HepG2 (cell line): ENCODE results near the gene DLX1. TPM values are rescaled to one million over a fixed set of nuclear protein-coding genes. Genes with fewer than 3 reads are reported as not detected.

Experiments
- HMGXB3 ChIP-seq: sonication (generic); formaldehyde crosslinking; IDR thresholded peaks from 2 replicates; pipeline ENCODE4 v1.4.0; 2020; ENCODE audit warnings: missing genetic modification reagents, borderline replicate concordance
- HNF1B ChIP-seq: sonication (generic); formaldehyde crosslinking; IDR thresholded peaks from 2 replicates; pipeline ENCODE4 v1.5.1; 2020; ENCODE audit warnings: mild to moderate bottlenecking, moderate library complexity, missing genetic modification reagents
- PRDM10 ChIP-seq: sonication (generic); formaldehyde crosslinking; IDR thresholded peaks from 2 replicates; pipeline ENCODE4 v1.4.0; 2020; ENCODE audit warnings: low read depth, missing genetic modification reagents
- SNAPC4 ChIP-seq: sonication (generic); formaldehyde crosslinking; IDR thresholded peaks from 2 replicates; pipeline ENCODE4 v1.4.0; 2020; ENCODE audit warnings: mild to moderate bottlenecking, missing genetic modification reagents
- YEATS2 ChIP-seq: sonication (generic); formaldehyde crosslinking; IDR thresholded peaks from 2 replicates; pipeline ENCODE4 v1.4.0; 2020; ENCODE audit warnings: missing genetic modification reagents, borderline replicate concordance
- ZKSCAN1 ChIP-seq: fragments of 150-350 bp; IDR thresholded peaks from 2 replicates; pipeline ENCODE4 v1.6.1; 2014; ENCODE audit warnings: low read length
- ZKSCAN8 ChIP-seq: IDR thresholded peaks from 2 replicates; pipeline ENCODE4 v1.6.1; 2016; ENCODE audit warnings: borderline replicate concordance, missing genetic modification reagents, missing compliant biosample characterization
- ZNF180 ChIP-seq: sonication (generic); formaldehyde crosslinking; IDR thresholded peaks from 2 replicates; pipeline ENCODE4 v1.4.0; 2020; ENCODE audit warnings: low read depth, missing genetic modification reagents, borderline replicate concordance
- ZNF331 ChIP-seq: sonication (generic); formaldehyde crosslinking; IDR thresholded peaks from 2 replicates; pipeline ENCODE4 v1.4.0; 2020; ENCODE audit warnings: missing genetic modification reagents
- ZNF383 ChIP-seq: sonication (generic); formaldehyde crosslinking; IDR thresholded peaks from 2 replicates; pipeline ENCODE4 v1.4.0; 2020; ENCODE audit warnings: missing genetic modification reagents, mild to moderate bottlenecking, borderline replicate concordance
- ZNF83 ChIP-seq: sonication (generic); formaldehyde crosslinking; IDR thresholded peaks from 2 replicates; pipeline ENCODE4 v1.4.0; 2020; ENCODE audit warnings: missing genetic modification reagents, mild to moderate bottlenecking, borderline replicate concordance
- polyA plus RNA-seq, 8 experiments: library from polyadenylated mRNA; depleted of rRNA in 3 of 8; stranded (reverse) in 7 of 8; unstranded in 1 of 8; fragments of >200 nt; fragmentation: Illumina TruSeq in 4 of 8; extraction: Trizol in 4 of 8; gene quantifications; 2 replicates each; pipeline versions ENCODE4 v1.2.1 to v1.2.3, GENCODE V29; 2011 to 2016; ENCODE audit warnings: low read depth in 4 of 8, missing spikeins in 1 of 8, mixed read lengths in 1 of 8; ENCODE audit not compliant: insufficient read depth in 1 of 8
- total RNA-seq, 5 experiments: library from RNA; depleted of rRNA; stranded (reverse); fragments of >200 nt; fragmentation: Illumina TruSeq; extraction: Trizol; gene quantifications; 2 replicates each; pipeline ENCODE4 v1.2.3, GENCODE V29; 2016; ENCODE audit warnings: low read depth in 1 of 5

DLX1 gene
- total and polyA plus RNA-seq, 2 of the 13 experiments (the other 11 are each of a cell fraction or from before 2014, with no cell fraction given): 0.18 to 0.86 TPM

- TF ChIP-seq SNAPC4 (CRISPR knock-in tag) (peak; percentile 65; the same call in 1 of the 2 replicates), ZKSCAN8 (CRISPR knock-in tag) (no peak), HMGXB3 (CRISPR knock-in tag) (no peak), ZNF383 (no peak), PRDM10 (CRISPR knock-in tag) (no peak), ZNF331 (no peak), ZNF180 (CRISPR knock-in tag) (no peak), YEATS2 (no peak), ZKSCAN1 (no peak), ZNF83 (no peak), HNF1B (no peak)
Measured at GRCh38 chr2:172084645-172085459, 455 bp upstream of the DLX1 start (continued).
